ENCODE results near the gene BMP15. TPM values are rescaled to one million over a fixed set of nuclear protein-coding genes. Genes with fewer than 3 reads are reported as not detected.

The BMP15 gene
- total and polyA plus RNA-seq, 2 donors (not counting 1 experiment from before 2014, with no cell fraction given): not detected

DNA sequence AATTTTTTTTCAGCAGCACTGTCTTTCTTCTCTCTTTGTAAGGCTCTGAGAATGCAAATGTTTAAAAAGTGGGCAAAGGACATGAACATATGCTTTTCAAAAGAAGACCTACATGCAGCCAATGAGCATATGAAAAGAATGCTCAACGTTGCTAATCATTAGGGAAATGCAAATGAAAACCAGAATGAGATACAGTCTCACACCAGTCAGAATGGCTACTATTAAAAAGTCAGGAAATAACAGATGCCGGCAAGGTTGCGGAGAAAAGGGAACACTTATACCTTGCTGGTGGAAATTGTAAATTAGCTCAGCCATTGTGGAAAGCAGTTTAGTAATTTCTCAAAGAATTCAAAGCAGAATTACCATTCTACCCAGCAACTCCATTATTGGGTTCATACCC is 51.6 kb downstream of the BMP15 start:
- Histone ChIP-seq H3K27me3 (replicated peaks in 1 of 4; ENCODE audit: control extremely low read depth in 1 of 4, control insufficient read depth in 3 of 4, insufficient read depth in 4 of 4, low read length in 3 of 4) (no peaks in the 10 kb centered on the region), H3K9ac (ENCODE audit: low read length) (no peak overlapping the region), H3K9me3 (ENCODE audit: control extremely low read depth in 1 of 3, control insufficient read depth in 2 of 3, insufficient read depth in 1 of 3, low read length in 2 of 3) (no peaks in the 10 kb centered on the region), H3K4me1 (ENCODE audit: control insufficient read depth in 2 of 2, insufficient read depth in 2 of 2, low read length in 2 of 2) (no peaks in the 10 kb centered on the region), H3K79me2 (ENCODE audit: control insufficient read depth, insufficient read depth, low read length) (no peaks in the 10 kb centered on the region), H4K20me1 (ENCODE audit: control insufficient read depth, insufficient read depth, low read length, poor library complexity, severe bottlenecking) (no peaks in the 10 kb centered on the region), H2AFZ (ENCODE audit: insufficient read depth, low read depth, low read length, poor library complexity, severe bottlenecking) (no peak overlapping the region), H3K27ac (ENCODE audit: low read length in 2 of 2) (no peak overlapping the region), H3K4me2 (replicated peaks; ENCODE audit: low read depth, low read length, poor library complexity, severe bottlenecking) (no peak overlapping the region), H3K4me3 (ENCODE audit: control extremely low read depth in 1 of 5, extremely low read depth in 1 of 5, insufficient read depth in 1 of 5, low read depth in 2 of 5, low read length in 4 of 5) (no peak overlapping the region), H3K36me3 (replicated peaks in 1 of 2; ENCODE audit: control extremely low read depth in 1 of 2, control insufficient read depth in 1 of 2, extremely low read depth in 1 of 2, insufficient read depth in 2 of 2, low read length in 1 of 2) (no peaks in the 10 kb centered on the region)
- DNase-seq (no peak), ATAC-seq (ENCODE audit: low read depth) (no peak)
- no peak overlapping the region for H3K27ac Mint-ChIP-seq
- intact Hi-C loops (cut with micrococcal nuclease): no loop called here
- no peaks in the 10 kb centered on the region for H3K9me3 Mint-ChIP-seq (ENCODE audit: insufficient read depth)
- ChIA-PET CTCF (no interaction called here), POLR2A (no interaction called here)
- no peaks in the 10 kb centered on the region for H3K4me1 Mint-ChIP-seq
- TF ChIP-seq CTCF (IDR thresholded peaks at IDR 0.05) (no peak), EZH2 (IDR thresholded peaks at IDR 0.05; ENCODE audit: borderline replicate concordance, insufficient read depth, low read depth, low read length, poor library complexity, severe bottlenecking) (no peak)
- no peaks in the 10 kb centered on the region for H3K27me3 Mint-ChIP-seq
- H3K4me3 Mint-ChIP-seq: no peak overlapping the region
- WGBS (ENCODE audit: insufficient coverage): no CpG with 5 or more reads among the region's 3 CpGs

DNA sequence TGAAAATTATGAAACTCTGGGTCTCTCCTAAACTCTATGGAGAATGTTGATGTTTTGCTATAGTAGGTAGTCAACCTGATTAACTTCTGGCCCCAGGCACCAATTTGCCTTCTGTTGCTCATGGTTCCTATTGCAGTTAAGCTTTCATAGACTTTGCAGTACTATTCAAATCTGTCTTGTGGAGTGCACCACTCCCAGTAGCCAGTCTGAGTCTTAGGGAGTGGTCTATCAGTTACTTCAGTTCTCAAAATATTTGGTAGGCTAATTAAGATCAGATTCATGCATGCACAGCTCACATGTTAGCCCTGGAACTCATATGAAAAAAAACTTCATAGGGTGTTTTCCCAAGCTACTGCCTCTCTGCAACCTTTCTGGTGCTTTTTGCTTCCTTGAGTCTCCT is 53.3 kb downstream of the BMP15 start:
- no peak overlapping the region for H2AFZ ChIP-seq (ENCODE audit: insufficient read depth, low read depth, low read length, poor library complexity, severe bottlenecking)
- H3K4me1 ChIP-seq (ENCODE audit: control insufficient read depth in 2 of 2, insufficient read depth in 2 of 2, low read length in 2 of 2): no peaks in the 10 kb centered on the region
- H3K4me1 Mint-ChIP-seq: no peaks in the 10 kb centered on the region
- no peaks in the 10 kb centered on the region for H3K79me2 ChIP-seq (ENCODE audit: control insufficient read depth, insufficient read depth, low read length)
- no peak overlapping the region for H3K27ac ChIP-seq (ENCODE audit: low read length in 2 of 2)
- H3K27me3 Mint-ChIP-seq: no peaks in the 10 kb centered on the region
- no peak overlapping the region for H3K4me3 Mint-ChIP-seq
- ATAC-seq (ENCODE audit: low read depth) (no peak), DNase-seq (no peak)
- H3K9me3 Mint-ChIP-seq (ENCODE audit: insufficient read depth): no peaks in the 10 kb centered on the region
- H3K4me3 ChIP-seq (ENCODE audit: control extremely low read depth in 1 of 5, extremely low read depth in 1 of 5, insufficient read depth in 1 of 5, low read depth in 2 of 5, low read length in 4 of 5): no peak overlapping the region
- H3K27ac Mint-ChIP-seq: no peak overlapping the region
- H3K9ac ChIP-seq (ENCODE audit: low read length): no peak overlapping the region
- no peaks in the 10 kb centered on the region for H3K27me3 ChIP-seq (replicated peaks in 1 of 4; ENCODE audit: control extremely low read depth in 1 of 4, control insufficient read depth in 3 of 4, insufficient read depth in 4 of 4, low read length in 3 of 4)
- POLR2A ChIA-PET: no interaction called here
- TF ChIP-seq EZH2 (IDR thresholded peaks at IDR 0.05; ENCODE audit: borderline replicate concordance, insufficient read depth, low read depth, low read length, poor library complexity, severe bottlenecking) (no peak), CTCF (IDR thresholded peaks at IDR 0.05) (no peak)
- intact Hi-C loops (cut with micrococcal nuclease): no loop called here
- H3K9me3 ChIP-seq (ENCODE audit: control extremely low read depth in 1 of 3, control insufficient read depth in 2 of 3, insufficient read depth in 1 of 3, low read length in 2 of 3): no peaks in the 10 kb centered on the region
- H3K36me3 ChIP-seq (replicated peaks in 1 of 2; ENCODE audit: control extremely low read depth in 1 of 2, control insufficient read depth in 1 of 2, extremely low read depth in 1 of 2, insufficient read depth in 2 of 2, low read length in 1 of 2): no peaks in the 10 kb centered on the region
- no peak overlapping the region for H3K4me2 ChIP-seq (replicated peaks; ENCODE audit: low read depth, low read length, poor library complexity, severe bottlenecking)
- no peaks in the 10 kb centered on the region for H4K20me1 ChIP-seq (ENCODE audit: control insufficient read depth, insufficient read depth, low read length, poor library complexity, severe bottlenecking)
- CTCF ChIA-PET: no interaction called here

Other genes with a start within 250 kb of the BMP15 start
- gene SHROOM4, start 96.5 kb upstream of the BMP15 start, total RNA-seq: not detected in 2 replicates
- gene SHROOM4, start 96.5 kb upstream of the BMP15 start, polyA plus RNA-seq: not detected in 2 replicates